Measurements from ENCODE around the gene DIP2B.

DNA sequence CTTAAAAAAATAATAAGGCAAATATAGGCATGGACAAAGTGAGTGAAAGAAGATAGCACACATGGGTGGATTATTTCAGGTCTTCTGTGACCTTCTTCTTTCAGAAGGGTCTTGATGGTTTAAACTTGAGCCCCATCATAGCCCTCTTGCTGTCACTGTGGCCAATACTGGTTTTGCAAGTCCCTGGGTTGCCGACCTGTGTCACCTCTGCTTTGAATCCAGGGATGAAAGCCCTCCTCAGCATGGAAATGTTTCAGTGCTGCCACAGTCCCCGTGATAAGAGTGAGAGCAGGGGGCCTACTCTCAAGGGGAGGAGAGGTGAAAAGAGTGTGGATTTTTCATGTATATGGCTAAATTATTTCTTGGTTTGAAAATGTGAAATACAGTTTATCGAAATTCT lies 228.9 kb downstream of the DIP2B start:
- TF ChIP-seq EP300 (IDR thresholded peaks at IDR 0.05) = no peak
- TF ChIP-seq, protein P1, sequence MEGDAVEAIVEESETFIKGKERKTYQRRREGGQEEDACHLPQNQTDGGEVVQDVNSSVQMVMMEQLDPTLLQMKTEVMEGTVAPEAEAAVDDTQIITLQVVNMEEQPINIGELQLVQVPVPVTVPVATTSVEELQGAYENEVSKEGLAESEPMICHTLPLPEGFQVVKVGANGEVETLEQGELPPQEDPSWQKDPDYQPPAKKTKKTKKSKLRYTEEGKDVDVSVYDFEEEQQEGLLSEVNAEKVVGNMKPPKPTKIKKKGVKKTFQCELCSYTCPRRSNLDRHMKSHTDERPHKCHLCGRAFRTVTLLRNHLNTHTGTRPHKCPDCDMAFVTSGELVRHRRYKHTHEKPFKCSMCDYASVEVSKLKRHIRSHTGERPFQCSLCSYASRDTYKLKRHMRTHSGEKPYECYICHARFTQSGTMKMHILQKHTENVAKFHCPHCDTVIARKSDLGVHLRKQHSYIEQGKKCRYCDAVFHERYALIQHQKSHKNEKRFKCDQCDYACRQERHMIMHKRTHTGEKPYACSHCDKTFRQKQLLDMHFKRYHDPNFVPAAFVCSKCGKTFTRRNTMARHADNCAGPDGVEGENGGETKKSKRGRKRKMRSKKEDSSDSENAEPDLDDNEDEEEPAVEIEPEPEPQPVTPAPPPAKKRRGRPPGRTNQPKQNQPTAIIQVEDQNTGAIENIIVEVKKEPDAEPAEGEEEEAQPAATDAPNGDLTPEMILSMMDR (IDR thresholded peaks at IDR 0.05) = no peak
- no peak for TF ChIP-seq HOXA7 (CRISPR knock-in tag; IDR thresholded peaks at IDR 0.05)
- TF ChIP-seq CBX2 (IDR thresholded peaks at IDR 0.05; ENCODE audit: borderline replicate concordance, low read depth) = no peak
- no peak for TF ChIP-seq SMC3 (IDR thresholded peaks at IDR 0.05)
- no peak for TF ChIP-seq MAZ (IDR thresholded peaks at IDR 0.05; ENCODE audit: borderline replicate concordance, low read depth, low read length)
- TF ChIP-seq, protein P2, sequence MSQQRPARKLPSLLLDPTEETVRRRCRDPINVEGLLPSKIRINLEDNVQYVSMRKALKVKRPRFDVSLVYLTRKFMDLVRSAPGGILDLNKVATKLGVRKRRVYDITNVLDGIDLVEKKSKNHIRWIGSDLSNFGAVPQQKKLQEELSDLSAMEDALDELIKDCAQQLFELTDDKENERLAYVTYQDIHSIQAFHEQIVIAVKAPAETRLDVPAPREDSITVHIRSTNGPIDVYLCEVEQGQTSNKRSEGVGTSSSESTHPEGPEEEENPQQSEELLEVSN (IDR thresholded peaks at IDR 0.05; ENCODE audit: borderline replicate concordance, low read depth) = no peak
- no peak for TF ChIP-seq RAD21 (conservative IDR thresholded peaks at IDR 0.05 in 1 of 2, IDR thresholded peaks at IDR 0.05 in 1 of 2)
- TF ChIP-seq, protein P3, sequence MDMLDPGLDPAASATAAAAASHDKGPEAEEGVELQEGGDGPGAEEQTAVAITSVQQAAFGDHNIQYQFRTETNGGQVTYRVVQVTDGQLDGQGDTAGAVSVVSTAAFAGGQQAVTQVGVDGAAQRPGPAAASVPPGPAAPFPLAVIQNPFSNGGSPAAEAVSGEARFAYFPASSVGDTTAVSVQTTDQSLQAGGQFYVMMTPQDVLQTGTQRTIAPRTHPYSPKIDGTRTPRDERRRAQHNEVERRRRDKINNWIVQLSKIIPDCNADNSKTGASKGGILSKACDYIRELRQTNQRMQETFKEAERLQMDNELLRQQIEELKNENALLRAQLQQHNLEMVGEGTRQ (IDR thresholded peaks at IDR 0.05) = no peak
- TF ChIP-seq MYC (IDR thresholded peaks at IDR 0.05; ENCODE audit: borderline replicate concordance, low read length) = no peak
- TF ChIP-seq MAFK (IDR thresholded peaks at IDR 0.05; ENCODE audit: partially characterized antibody) = no peak
- no peak for TF ChIP-seq RFX5 (IDR thresholded peaks at IDR 0.05)
- TF ChIP-seq KDM5A (IDR thresholded peaks at IDR 0.05) = no peak
- TF ChIP-seq GATA3 (IDR thresholded peaks at IDR 0.05; ENCODE audit: borderline replicate concordance) = no peak

Measured in A549 (cell line).